Neural progenitor cell (in vitro differentiated cells): ENCODE results near the gene CHRNE. TPM values are rescaled to one million over a fixed set of nuclear protein-coding genes. Genes with fewer than 3 reads are reported as not detected.
A peak's percentile ranks its signal among the peaks of the same experiment; 100 is the strongest.

ENCODE experiments used
- DNase-seq: peaks from one replicate; pipeline ENCODE4 v3.0.0-alpha.2; 2016; ENCODE audit warnings: low spot score
- H2AFZ ChIP-seq: fragments of 200-600 bp; sonication (generic); replicated peaks from 2 replicates; pipeline ENCODE4 v1.6.1; 2016; ENCODE audit warnings: antibody characterized with exemption
- H3F3A ChIP-seq: fragments of 200-600 bp; sonication (generic); 2 replicates; pipeline ENCODE4 v1.6.1; 2016; ENCODE audit warnings: antibody characterized with exemption, low read depth
- H3K27ac ChIP-seq: fragments of 200-600 bp; sonication (generic); 2 replicates; pipeline ENCODE4 v1.5.1; 2016; ENCODE audit warnings: mild to moderate bottlenecking
- H3K27me3 ChIP-seq: fragments of 200-600 bp; sonication (generic); 2 replicates; pipeline ENCODE4 v1.6.1; 2016; ENCODE audit warnings: mild to moderate bottlenecking, moderate library complexity
- H3K36me3 ChIP-seq: fragments of 200-600 bp; sonication (generic); 2 replicates; pipeline ENCODE4 v1.5.1; 2016
- H3K4me1 ChIP-seq: fragments of 200-600 bp; sonication (generic); 2 replicates; pipeline ENCODE4 v1.6.1; 2016; ENCODE audit warnings: mixed run types
- H3K4me2 ChIP-seq: fragments of 200-600 bp; sonication (generic); 2 replicates; pipeline ENCODE4 v1.6.1; 2016
- H3K4me3 ChIP-seq: fragments of 200-600 bp; sonication (generic); 2 replicates; pipeline ENCODE4 v1.5.1; 2016
- H3K79me2 ChIP-seq: fragments of 200-600 bp; sonication (generic); 2 replicates; pipeline ENCODE4 v1.6.1; 2016; ENCODE audit warnings: low read depth
- H3K9ac ChIP-seq: fragments of 200-600 bp; sonication (generic); 2 replicates; pipeline ENCODE4 v1.6.1; 2016
- H3K9me3 ChIP-seq: fragments of 200-600 bp; sonication (generic); 2 replicates; pipeline ENCODE4 v1.5.1; 2016; ENCODE audit warnings: low read depth
- H4K20me1 ChIP-seq: fragments of 200-600 bp; sonication (generic); 2 replicates; pipeline ENCODE4 v1.6.1; 2016; ENCODE audit warnings: low read depth
- H3K27ac Mint-ChIP-seq: 3 replicates; pipeline ENCODE4 v1.8.0; 2021; ENCODE audit warnings: mixed read lengths
- H3K27me3 Mint-ChIP-seq: 2 replicates; pipeline ENCODE4 v1.8.0; 2022; ENCODE audit warnings: low read depth, mild to moderate bottlenecking, inconsistent platforms, moderate library complexity, mixed read lengths; ENCODE audit not compliant: insufficient read depth
- H3K36me3 Mint-ChIP-seq: 3 replicates; pipeline ENCODE4 v1.8.0; 2021; ENCODE audit warnings: mixed read lengths
- H3K4me1 Mint-ChIP-seq: 3 replicates; pipeline ENCODE4 v1.8.0; 2021; ENCODE audit warnings: mixed read lengths
- H3K4me3 Mint-ChIP-seq: 3 replicates; pipeline ENCODE4 v1.8.0; 2021; ENCODE audit warnings: mild to moderate bottlenecking, moderate library complexity, mixed read lengths
- H3K9me3 Mint-ChIP-seq: 3 replicates; pipeline ENCODE4 v1.8.0; 2020; ENCODE audit warnings: mixed read lengths
- EZH2 ChIP-seq: fragments of 200-600 bp; sonication (generic); IDR thresholded peaks from 2 replicates; pipeline ENCODE4 v1.6.1; 2017; ENCODE audit warnings: antibody characterized with exemption, mild to moderate bottlenecking, moderate library complexity
- EZH2phosphoT487 ChIP-seq: fragments of 200-600 bp; sonication (generic); IDR thresholded peaks from 2 replicates; pipeline ENCODE4 v1.6.1; 2017; ENCODE audit warnings: antibody characterized with exemption
- total RNA-seq: library from RNA; depleted of rRNA; stranded (reverse); fragments of >200 nt; gene quantifications from 2 replicates; pipeline ENCODE4 v1.2.3, GENCODE V29; 2015; ENCODE audit warnings: low replicate concordance
- TF ChIP-seq, protein P1 (sequence below): fragments of 200-600 bp; sonication (generic); IDR thresholded peaks from 2 replicates; pipeline ENCODE4 v1.5.1; 2017; ENCODE audit warnings: antibody characterized with exemption, mild to moderate bottlenecking

Gene CHRNE
- total RNA-seq, 1 donor from 2014 or later = not detected

DNA sequence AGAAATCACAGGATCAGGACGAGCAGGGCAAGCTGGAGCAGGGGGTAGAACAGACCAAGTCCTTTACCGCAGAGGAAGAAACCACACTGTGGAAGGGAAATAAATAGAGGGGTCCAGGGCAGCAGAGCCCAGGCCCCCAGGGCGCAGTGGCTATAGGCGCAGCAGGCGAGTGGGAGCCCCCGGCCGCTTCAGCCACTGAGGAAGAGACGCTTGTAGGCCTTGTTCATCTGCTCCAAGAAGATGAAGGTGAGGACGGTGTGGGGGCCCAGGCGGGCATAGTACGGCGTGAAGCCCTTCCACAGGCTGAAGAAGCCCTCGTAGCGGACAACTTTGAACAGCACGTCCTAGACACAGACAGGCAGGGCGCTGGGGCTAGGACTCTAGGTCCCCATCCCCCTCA is 34.7 kb upstream of the CHRNE start:
- H3K36me3 Mint-ChIP-seq = peaks cover 16% of the 10 kb centered on the region
- H3K27ac ChIP-seq = no peak overlapping the region
- no peaks in the 10 kb centered on the region for H3K9me3 ChIP-seq
- H2AFZ ChIP-seq = no peak overlapping the region
- H3K9ac ChIP-seq = no peak overlapping the region
- peak overlapping the region; percentile 96 for H3K4me3 Mint-ChIP-seq
- peaks cover 24% of the 10 kb centered on the region for H4K20me1 ChIP-seq
- H3K27me3 ChIP-seq = no peaks in the 10 kb centered on the region
- no peak overlapping the region for H3K4me2 ChIP-seq
- H3K27ac Mint-ChIP-seq = peak overlapping the region; percentile 14
- peaks cover 25% of the 10 kb centered on the region for H3K4me1 Mint-ChIP-seq
- TF ChIP-seq EZH2phosphoT487 (no peak), EZH2 (no peak)
- TF ChIP-seq, protein P1, sequence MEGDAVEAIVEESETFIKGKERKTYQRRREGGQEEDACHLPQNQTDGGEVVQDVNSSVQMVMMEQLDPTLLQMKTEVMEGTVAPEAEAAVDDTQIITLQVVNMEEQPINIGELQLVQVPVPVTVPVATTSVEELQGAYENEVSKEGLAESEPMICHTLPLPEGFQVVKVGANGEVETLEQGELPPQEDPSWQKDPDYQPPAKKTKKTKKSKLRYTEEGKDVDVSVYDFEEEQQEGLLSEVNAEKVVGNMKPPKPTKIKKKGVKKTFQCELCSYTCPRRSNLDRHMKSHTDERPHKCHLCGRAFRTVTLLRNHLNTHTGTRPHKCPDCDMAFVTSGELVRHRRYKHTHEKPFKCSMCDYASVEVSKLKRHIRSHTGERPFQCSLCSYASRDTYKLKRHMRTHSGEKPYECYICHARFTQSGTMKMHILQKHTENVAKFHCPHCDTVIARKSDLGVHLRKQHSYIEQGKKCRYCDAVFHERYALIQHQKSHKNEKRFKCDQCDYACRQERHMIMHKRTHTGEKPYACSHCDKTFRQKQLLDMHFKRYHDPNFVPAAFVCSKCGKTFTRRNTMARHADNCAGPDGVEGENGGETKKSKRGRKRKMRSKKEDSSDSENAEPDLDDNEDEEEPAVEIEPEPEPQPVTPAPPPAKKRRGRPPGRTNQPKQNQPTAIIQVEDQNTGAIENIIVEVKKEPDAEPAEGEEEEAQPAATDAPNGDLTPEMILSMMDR = no peak
- H3K27me3 Mint-ChIP-seq = peaks cover 4% of the 10 kb centered on the region
- H3K4me1 ChIP-seq = peaks cover 16% of the 10 kb centered on the region
- no peak overlapping the region for H3K4me3 ChIP-seq
- DNase-seq = no peak
- H3K79me2 ChIP-seq = peaks cover 44% of the 10 kb centered on the region
- peaks cover 34% of the 10 kb centered on the region for H3F3A ChIP-seq
- H3K36me3 ChIP-seq = no peaks in the 10 kb centered on the region
- H3K9me3 Mint-ChIP-seq = no peaks in the 10 kb centered on the region

GRCh38 chr17:4936436-4936835 is 33.5 kb upstream of the CHRNE start:
- no peak overlapping the region for H3K9ac ChIP-seq
- peaks cover 5% of the 10 kb centered on the region for H3K27me3 Mint-ChIP-seq
- DNase-seq = no peak
- H3K9me3 Mint-ChIP-seq = no peaks in the 10 kb centered on the region
- H4K20me1 ChIP-seq = peaks cover 16% of the 10 kb centered on the region
- no peak overlapping the region for H3K27ac Mint-ChIP-seq
- no peak overlapping the region for H2AFZ ChIP-seq
- H3K79me2 ChIP-seq = peaks cover 33% of the 10 kb centered on the region
- H3K4me1 ChIP-seq = peaks cover 14% of the 10 kb centered on the region
- peaks cover 19% of the 10 kb centered on the region for H3K4me1 Mint-ChIP-seq
- no peaks in the 10 kb centered on the region for H3K27me3 ChIP-seq
- no peak overlapping the region for H3K4me2 ChIP-seq
- H3K36me3 ChIP-seq = no peaks in the 10 kb centered on the region
- TF ChIP-seq EZH2 (no peak), EZH2phosphoT487 (no peak)
- TF ChIP-seq, protein P1 = no peak
- peaks cover 13% of the 10 kb centered on the region for H3K36me3 Mint-ChIP-seq
- H3K4me3 ChIP-seq = no peak overlapping the region
- no peak overlapping the region for H3K27ac ChIP-seq
- H3K4me3 Mint-ChIP-seq = peak overlapping the region; percentile 7
- H3F3A ChIP-seq = peaks cover 28% of the 10 kb centered on the region
- no peaks in the 10 kb centered on the region for H3K9me3 ChIP-seq

DNA sequence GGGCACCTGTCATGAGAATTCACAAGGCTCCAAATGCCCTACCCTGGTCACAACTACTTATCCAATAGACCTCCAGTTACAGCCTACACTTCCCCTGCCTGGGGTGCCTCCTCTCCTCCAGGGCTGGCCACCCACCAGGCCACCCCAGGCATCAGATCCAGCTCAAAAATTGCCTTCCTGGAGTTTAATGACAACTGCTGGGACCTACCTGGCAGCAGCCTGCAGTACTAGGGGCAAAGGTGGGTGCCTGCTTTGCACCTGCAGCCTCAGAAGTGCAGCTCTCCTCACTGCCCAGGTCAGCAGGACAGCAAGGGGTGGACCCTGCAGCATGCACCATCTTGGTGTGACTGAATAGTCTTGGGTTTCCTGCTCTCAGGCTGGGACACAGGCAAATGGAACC is 32.8 kb upstream of the CHRNE start:
- H3K9me3 ChIP-seq = no peaks in the 10 kb centered on the region
- H3K4me1 ChIP-seq = peaks cover 8% of the 10 kb centered on the region
- no peaks in the 10 kb centered on the region for H3K27me3 ChIP-seq
- peaks cover 20% of the 10 kb centered on the region for H3F3A ChIP-seq
- H3K27ac Mint-ChIP-seq = no peak overlapping the region
- no peak overlapping the region for H3K27ac ChIP-seq
- H3K79me2 ChIP-seq = peaks cover 25% of the 10 kb centered on the region
- H4K20me1 ChIP-seq = peaks cover 8% of the 10 kb centered on the region
- DNase-seq = no peak
- TF ChIP-seq, protein P1 = no peak
- TF ChIP-seq EZH2 (no peak), EZH2phosphoT487 (no peak)
- H3K4me3 ChIP-seq = no peak overlapping the region
- no peak overlapping the region for H2AFZ ChIP-seq
- H3K4me2 ChIP-seq = no peak overlapping the region
- no peak overlapping the region for H3K4me3 Mint-ChIP-seq
- peaks cover 14% of the 10 kb centered on the region for H3K4me1 Mint-ChIP-seq
- H3K9ac ChIP-seq = no peak overlapping the region
- H3K9me3 Mint-ChIP-seq = no peaks in the 10 kb centered on the region
- no peaks in the 10 kb centered on the region for H3K36me3 ChIP-seq
- peaks cover 18% of the 10 kb centered on the region for H3K36me3 Mint-ChIP-seq
- H3K27me3 Mint-ChIP-seq = peaks cover 6% of the 10 kb centered on the region
